B cell (primary cell): Measurements from ENCODE around the gene SERINC1. TPM values are rescaled to one million over a fixed set of nuclear protein-coding genes. Genes with fewer than 3 reads are reported as not detected.

Experiments
- ATAC-seq: fragments of 200-7000 bp; cut with Tn5 transposase; one replicate; pipeline ENCODE4 v1.10.0; 2021; ENCODE audit warnings: low read depth, mild to moderate bottlenecking, moderate number of reproducible peaks, moderate library complexity
- CTCF ChIA-PET: fragments of 350-600 bp; sonication (Branson Sonifier 250); formaldehyde crosslinking; loops from one replicate; lab custom pipeline; 2021; ENCODE audit warnings: antibody characterized with exemption, inconsistent platforms; lab: Charles Lee
- POLR2A ChIA-PET: fragments of 350-600 bp; sonication (Branson Sonifier 250); formaldehyde crosslinking; loops from one replicate; lab custom pipeline; 2021; ENCODE audit warnings: antibody characterized with exemption; lab: Charles Lee
- DNase-seq: peaks from one replicate; pipeline ENCODE4 v3.0.0; 2013
- H2AFZ ChIP-seq: 2 replicates; pipeline ENCODE4 v1.6.1; 2012; ENCODE audit warnings: mild to moderate bottlenecking, low read depth, low read length; ENCODE audit not compliant: insufficient read depth, poor library complexity, severe bottlenecking
- H3K27ac ChIP-seq, 2 donors: 1 replicate in 1 of 2; 2 replicates in 1 of 2; pipeline ENCODE4 v1.5.1; 2012 to 2013; ENCODE audit warnings: low read length in 2 of 2, mild to moderate bottlenecking in 2 of 2, moderate library complexity in 1 of 2
- H3K27me3 ChIP-seq, 4 experiments: fragments of 200-600 bp in 1 of 4; sonication (generic) in 1 of 4; replicated peaks in 1 of 4; 1 replicate in 2 of 4; 2 replicates in 2 of 4; pipeline versions ENCODE4 v1.6.1 to v1.7.0; 2013 to 2016; ENCODE audit warnings: low read length in 3 of 4, mild to moderate bottlenecking in 2 of 4, mixed read lengths in 1 of 4, moderate library complexity in 1 of 4; ENCODE audit not compliant: insufficient read depth in 4 of 4, control insufficient read depth in 3 of 4; ENCODE audit errors: control extremely low read depth in 1 of 4
- H3K36me3 ChIP-seq, 2 experiments: replicated peaks in 1 of 2; 1 replicate in 1 of 2; 2 replicates in 1 of 2; pipeline versions ENCODE4 v1.6.1 to v1.7.1; 2013; ENCODE audit warnings: low read length in 1 of 2; ENCODE audit not compliant: insufficient read depth in 2 of 2, control insufficient read depth in 1 of 2; ENCODE audit errors: control extremely low read depth in 1 of 2, extremely low read depth in 1 of 2
- H3K4me1 ChIP-seq, 2 donors: fragments of 200-600 bp in 1 of 2; sonication (generic) in 1 of 2; 1 replicate in 1 of 2; 2 replicates in 1 of 2; pipeline versions ENCODE4 v1.5.1 to v1.6.1; 2013 to 2017; ENCODE audit warnings: low read length in 2 of 2; ENCODE audit not compliant: control insufficient read depth in 2 of 2, insufficient read depth in 2 of 2
- H3K4me2 ChIP-seq: replicated peaks from 2 replicates; pipeline ENCODE3; 2012; ENCODE audit warnings: mild to moderate bottlenecking, low read depth, low read length; ENCODE audit not compliant: poor library complexity, severe bottlenecking
- H3K4me3 ChIP-seq, 5 experiments: fragments of 200-600 bp in 1 of 5; sonication (generic) in 1 of 5; 1 replicate in 3 of 5; 2 replicates in 2 of 5; pipeline versions ENCODE4 v1.5.1 to v1.7.0; 2011 to 2016; ENCODE audit warnings: low read length in 4 of 5, mild to moderate bottlenecking in 4 of 5, low read depth in 2 of 5, control low read depth in 1 of 5, moderate library complexity in 1 of 5; ENCODE audit not compliant: insufficient read depth in 1 of 5; ENCODE audit errors: control extremely low read depth in 1 of 5, extremely low read depth in 1 of 5
- H3K79me2 ChIP-seq: fragments of 200-600 bp; sonication (generic); one replicate; pipeline ENCODE4 v1.6.0; 2016; ENCODE audit warnings: low read length; ENCODE audit not compliant: control insufficient read depth, insufficient read depth
- H3K9ac ChIP-seq: fragments of 200-600 bp; sonication (generic); 2 replicates; pipeline ENCODE4 v1.6.1; 2017; ENCODE audit warnings: mild to moderate bottlenecking, low read length, moderate library complexity
- H3K9me3 ChIP-seq, 3 donors: one replicate each; pipeline versions ENCODE4 v1.6.1 to v1.7.1; 2013; ENCODE audit warnings: low read length in 2 of 3; ENCODE audit not compliant: control insufficient read depth in 2 of 3, insufficient read depth in 1 of 3; ENCODE audit errors: control extremely low read depth in 1 of 3
- H4K20me1 ChIP-seq: 2 replicates; pipeline ENCODE4 v1.6.0; 2012; ENCODE audit warnings: mild to moderate bottlenecking, low read length; ENCODE audit not compliant: insufficient read depth, control insufficient read depth, poor library complexity, severe bottlenecking
- H3K27ac Mint-ChIP-seq: one replicate; pipeline ENCODE4 v1.8.0; 2021; ENCODE audit warnings: mixed read lengths
- H3K27me3 Mint-ChIP-seq: one replicate; pipeline ENCODE4 v1.8.0; 2021; ENCODE audit warnings: mixed read lengths
- H3K4me1 Mint-ChIP-seq: one replicate; pipeline ENCODE4 v1.8.0; 2021; ENCODE audit warnings: mixed read lengths
- H3K4me3 Mint-ChIP-seq: one replicate; pipeline ENCODE4 v1.8.0; 2021; ENCODE audit warnings: mixed read lengths
- H3K9me3 Mint-ChIP-seq: one replicate; pipeline ENCODE4 v1.8.0; 2022; ENCODE audit warnings: mixed read lengths; ENCODE audit not compliant: insufficient read depth
- CTCF ChIP-seq: fragments of 200-600 bp; IDR thresholded peaks from one replicate; pipeline ENCODE4 v1.8.0; 2022; ENCODE audit warnings: antibody characterized with exemption, mild to moderate bottlenecking
- EZH2 ChIP-seq: IDR thresholded peaks from 2 replicates; pipeline ENCODE4 v1.6.1; 2012; ENCODE audit warnings: borderline replicate concordance, low read depth, mild to moderate bottlenecking, moderate library complexity, low read length; ENCODE audit not compliant: insufficient read depth, poor library complexity, severe bottlenecking
- WGBS: methylation state at CpG from one replicate; pipeline ENCODE4 v1.1.5; 2013; ENCODE audit warnings: missing lambda C conversion rate; ENCODE audit not compliant: insufficient coverage; 5-methylcytosine and 5-hydroxymethylcytosine counted together
- intact Hi-C: fragments of 100-400 bp; cut with micrococcal nuclease; formaldehyde crosslinking; loops from one replicate; pipeline ENCODE4 v1.10.0; 2022
- polyA plus RNA-seq: library from polyadenylated mRNA; depleted of rRNA; stranded (reverse); fragments of >200 nt; gene quantifications from 2 replicates; pipeline ENCODE4 v1.2.3, GENCODE V29; 2012
- total RNA-seq, 2 donors: library from RNA; stranded (reverse); fragments of 120-200 nt in 1 of 2; gene quantifications; 1 replicate in 1 of 2; 2 replicates in 1 of 2; pipeline versions ENCODE4 v1.2.3 to v1.2.4, GENCODE V29; 2013 to 2022

The SERINC1 gene
- total and polyA plus RNA-seq, 2 donors (not counting 1 experiment from before 2014, with no cell fraction given), result 17.2 to 92.1 TPM

- Mint-ChIP-seq H3K27me3 (no peaks in the 10 kb centered on the region), H3K4me3 (no peak overlapping the region), H3K27ac (no peak overlapping the region), H3K9me3 (no peaks in the 10 kb centered on the region), H3K4me1 (no peaks in the 10 kb centered on the region)
- no peak overlapping the region for H3K9ac ChIP-seq
- no peak for TF ChIP-seq EZH2
- no peak for TF ChIP-seq CTCF
- ATAC-seq (no peak), DNase-seq (no peak)
- H3K79me2 ChIP-seq, result no peaks in the 10 kb centered on the region
- CTCF ChIA-PET, result interaction anchor here (0.7 to 1.6 kb wide), 3 partner anchors 11 to 98 kb away, joined by 3 read pairs; no protein-coding TSS in a partner anchor
- H4K20me1 ChIP-seq, result no peaks in the 10 kb centered on the region
- POLR2A ChIA-PET, result no interaction called here
- H3K4me1 ChIP-seq, result no peaks in the 10 kb centered on the region
- H3K4me3 ChIP-seq, result no peak overlapping the region
- H3K9me3 ChIP-seq, result no peaks in the 10 kb centered on the region
- no peaks in the 10 kb centered on the region for H3K27me3 ChIP-seq
- H3K27ac ChIP-seq, result no peak overlapping the region
- intact Hi-C loops, result no loop called here
- H3K36me3 ChIP-seq, result peaks cover 8 to 17% of the 10 kb centered on the region in 2 experiments
- H3K4me2 ChIP-seq, result no peak overlapping the region
- 100% methylated on average over 3 of the region's 4 CpGs for WGBS
- H2AFZ ChIP-seq, result no peak overlapping the region
These were observed 39.8 kb downstream of the SERINC1 start for GRCh38 chr6:122431780-122432179.

GRCh38 chr6:122429323-122429722 is 42.3 kb downstream of the SERINC1 start:
- no peaks in the 10 kb centered on the region for H3K4me1 Mint-ChIP-seq
- no peak for TF ChIP-seq CTCF
- TF ChIP-seq EZH2, result no peak
- Histone ChIP-seq H2AFZ (no peak overlapping the region), H3K79me2 (no peaks in the 10 kb centered on the region), H3K36me3 (peaks cover 6 to 18% of the 10 kb centered on the region in 2 experiments), H3K4me1 (no peaks in the 10 kb centered on the region), H3K4me3 (no peak overlapping the region), H4K20me1 (no peaks in the 10 kb centered on the region), H3K4me2 (no peak overlapping the region), H3K27ac (no peak overlapping the region), H3K9me3 (no peaks in the 10 kb centered on the region), H3K9ac (no peak overlapping the region), H3K27me3 (no peaks in the 10 kb centered on the region)
- H3K9me3 Mint-ChIP-seq, result no peaks in the 10 kb centered on the region
- no peak overlapping the region for H3K27ac Mint-ChIP-seq
- H3K27me3 Mint-ChIP-seq, result no peaks in the 10 kb centered on the region
- intact Hi-C loops, result no loop called here
- POLR2A ChIA-PET, result interaction anchor here (0.5 kb wide), 1 partner anchor 1359 kb away, joined by 4 read pairs; no protein-coding TSS in a partner anchor
- CTCF ChIA-PET, result interaction anchor here (1.5 kb wide), 1 partner anchor 21 kb away, joined by 3 read pairs; no protein-coding TSS in a partner anchor
- ATAC-seq (no peak), DNase-seq (no peak)
- no peak overlapping the region for H3K4me3 Mint-ChIP-seq
